Activated T-cell treated with anti-CD3 and anti-CD28 coated beads, Interleukin-2, amount 50 U/mL, for 48 hours (primary cell): ENCODE measurements around the gene SPRY1.

Experiments
- DNase-seq, 2 experiments: peaks; one replicate each; pipeline ENCODE4 v3.0.0-alpha.2; 2020

The SPRY1 gene

GRCh38 chr4:123380728-123381716 lies 15.6 kb upstream of the SPRY1 start:
- no peak for DNase-seq

- no peak for DNase-seq
Observed at GRCh38 chr4:123381996-123382395, 14.6 kb upstream of the SPRY1 start.

- DNase-seq, result no peak
Observed at GRCh38 chr4:123383566-123383965, 13.0 kb upstream of the SPRY1 start.

GRCh38 chr4:123386609-123387008 lies 10.0 kb upstream of the SPRY1 start:
- no peak for DNase-seq

- no peak for DNase-seq
Observed at GRCh38 chr4:123390846-123391456, 5.6 kb upstream of the SPRY1 start.

GRCh38 chr4:123393721-123394120 lies 2.9 kb upstream of the SPRY1 start:
- no peak for DNase-seq

GRCh38 chr4:123397144-123398065 lies 810 bp downstream of the SPRY1 start:
- DNase-seq, result peak; percentile 71 to 76

GRCh38 chr4:123398066-123398852 lies 1.7 kb downstream of the SPRY1 start:
- peak; percentile 79 to 84 for DNase-seq

GRCh38 chr4:123398853-123399626 lies 2.4 kb downstream of the SPRY1 start:
- DNase-seq, result peak; percentile 75 to 78

GRCh38 chr4:123399627-123400358 lies 3.2 kb downstream of the SPRY1 start:
- peak in 1 of 2 experiments; percentile 63 for DNase-seq

GRCh38 chr4:123401271-123402120 lies 4.9 kb downstream of the SPRY1 start:
- no peak for DNase-seq

- DNase-seq, result no peak
Observed at GRCh38 chr4:123402121-123402465, 5.5 kb downstream of the SPRY1 start.

- no peak for DNase-seq
Observed at GRCh38 chr4:123403080-123403604, 6.5 kb downstream of the SPRY1 start.

- no peak for DNase-seq
Observed at GRCh38 chr4:123404533-123404932, 7.9 kb downstream of the SPRY1 start.

- DNase-seq, result no peak
Observed at GRCh38 chr4:123405267-123405865, 8.8 kb downstream of the SPRY1 start.

GRCh38 chr4:123406872-123407271 lies 10.3 kb downstream of the SPRY1 start:
- no peak for DNase-seq

- no peak for DNase-seq
Observed at GRCh38 chr4:123408471-123409084, 12.0 kb downstream of the SPRY1 start.

- DNase-seq, result no peak
Observed at GRCh38 chr4:123409334-123409733, 12.7 kb downstream of the SPRY1 start.

GRCh38 chr4:123411514-123411913 lies 14.9 kb downstream of the SPRY1 start:
- no peak for DNase-seq
